Activated gamma-delta T cell treated with anti-CD3 and anti-CD28 coated beads, Interleukin-2, amount 50 U/mL, for 16 hours (primary cell): ENCODE data around the gene TANGO2.

Source experiments
- DNase-seq: peaks from one replicate; pipeline ENCODE4 v3.0.0-alpha.2; 2020; ENCODE audit warnings: low read depth

TANGO2 gene

GRCh38 chr22:19983741-19984140, 37.2 kb upstream of the TANGO2 start:
- no peak for DNase-seq

GRCh38 chr22:19984201-19984753, 36.6 kb upstream of the TANGO2 start:
- DNase-seq: no peak

- DNase-seq: no peak
These were observed 35.8 kb upstream of the TANGO2 start for GRCh38 chr22:19984851-19985811.

DNA sequence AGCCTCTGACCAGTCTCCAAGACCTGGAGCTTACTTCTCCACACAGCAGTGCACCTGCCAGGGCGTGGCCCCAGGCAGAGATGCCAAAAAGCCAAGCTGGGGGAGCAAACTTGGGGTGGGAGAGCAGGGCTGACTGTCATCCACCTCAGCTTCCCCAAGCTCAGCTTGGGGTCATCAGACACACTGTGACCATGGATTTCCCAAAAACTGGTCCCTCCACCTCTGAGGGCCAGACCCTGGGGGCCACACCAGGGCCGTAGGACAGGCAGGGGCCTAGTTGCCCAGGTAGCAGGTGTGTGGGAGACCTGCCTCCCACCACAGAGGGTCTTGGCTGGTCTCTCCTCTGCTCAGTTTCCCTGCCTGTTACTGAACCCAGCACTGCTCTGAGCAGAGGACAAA, 34.9 kb upstream of the TANGO2 start:
- DNase-seq: no peak

DNA sequence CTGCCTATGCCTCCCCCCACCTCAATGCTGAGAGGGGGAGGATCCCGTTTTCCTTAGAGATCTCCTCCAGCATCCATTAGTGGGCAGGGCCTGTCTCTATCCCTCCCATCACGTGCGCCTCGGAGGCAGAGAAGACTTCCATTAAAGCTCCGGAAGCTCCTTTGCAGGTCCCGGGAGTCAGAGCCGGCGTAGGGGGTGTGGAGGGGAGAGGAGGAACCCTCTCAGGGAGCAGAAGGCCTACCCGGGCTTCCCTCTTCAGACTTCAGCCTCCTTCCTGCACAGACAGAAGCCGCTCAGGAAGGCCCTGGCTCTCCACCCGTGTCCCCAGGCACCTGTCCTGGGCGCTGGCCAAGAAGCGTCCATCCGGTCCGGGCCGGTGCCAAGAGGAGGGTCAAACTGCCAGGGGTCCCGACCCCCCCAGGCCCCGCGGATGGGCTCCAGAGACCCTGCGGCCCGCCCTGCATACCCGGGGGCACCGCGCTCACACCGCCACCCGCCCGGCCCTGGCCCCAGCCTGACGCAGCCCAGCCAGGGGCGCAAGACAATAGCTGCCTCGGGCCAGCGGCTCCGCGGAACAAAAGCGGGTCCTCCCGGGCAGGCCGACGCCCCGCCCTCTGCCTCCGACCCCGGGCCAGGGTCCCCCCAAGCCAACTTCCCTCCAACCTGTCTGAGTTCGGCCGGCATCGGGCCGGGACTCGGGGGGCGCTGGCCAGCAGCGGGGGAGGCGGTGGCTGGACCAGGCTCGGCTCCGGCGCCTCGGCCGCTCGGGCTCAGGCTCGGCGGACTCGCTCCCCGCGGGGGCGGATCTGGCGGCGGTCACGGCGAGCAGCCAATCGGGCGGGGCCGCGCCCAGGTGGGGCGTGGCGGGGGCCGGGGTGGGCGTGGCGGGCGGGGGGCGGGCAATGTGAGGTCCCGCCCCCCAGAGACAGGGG, 34.2 kb upstream of the TANGO2 start:
- DNase-seq: peak; percentile 28

DNA sequence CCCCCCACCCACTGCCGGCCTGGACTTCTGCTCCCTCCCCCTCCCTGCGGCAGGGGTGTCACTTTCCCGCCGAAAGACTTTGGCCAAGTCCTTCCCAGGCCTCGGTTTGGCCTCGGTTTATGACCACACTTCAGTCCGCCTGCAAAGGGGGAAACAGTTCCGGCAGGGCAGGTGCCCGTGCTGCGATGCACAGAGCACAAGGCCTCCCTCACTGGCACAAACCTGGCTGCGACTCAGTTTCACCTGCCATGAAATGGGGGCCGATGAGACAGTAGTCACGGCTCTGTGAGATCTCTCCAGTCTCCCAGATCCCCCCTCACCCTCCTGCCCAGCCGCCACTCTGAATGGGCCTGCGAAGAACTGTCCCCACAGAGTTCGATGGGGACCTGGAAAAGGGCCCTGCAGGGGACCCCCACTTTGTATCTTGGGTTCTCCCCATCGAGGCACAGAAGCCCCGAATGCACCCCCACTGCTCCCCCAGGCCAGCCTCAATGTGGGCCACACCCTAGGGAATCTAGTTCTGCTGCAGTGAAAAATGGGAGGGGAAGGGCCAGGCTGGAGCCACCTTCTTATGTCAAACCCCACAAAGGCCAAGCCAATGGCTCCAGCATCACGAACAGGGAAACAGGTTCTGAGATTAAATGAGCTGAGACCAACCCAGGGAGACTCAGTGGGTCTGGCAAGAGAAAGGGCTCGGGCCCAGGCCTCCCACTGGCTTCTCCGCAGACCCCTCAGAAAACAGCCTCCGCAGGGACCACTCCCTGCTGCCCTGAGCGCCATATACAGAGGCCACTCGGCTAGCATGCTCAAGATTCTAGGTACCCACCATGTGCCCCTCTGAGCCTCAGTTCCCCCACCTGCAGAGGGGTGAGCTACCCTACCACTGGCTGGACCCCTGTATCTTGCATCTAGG, 33.3 kb upstream of the TANGO2 start:
- DNase-seq: no peak

GRCh38 chr22:19988331-19988808, 32.5 kb upstream of the TANGO2 start:
- DNase-seq: no peak

GRCh38 chr22:19988965-19989724, 31.8 kb upstream of the TANGO2 start:
- no peak for DNase-seq

DNA sequence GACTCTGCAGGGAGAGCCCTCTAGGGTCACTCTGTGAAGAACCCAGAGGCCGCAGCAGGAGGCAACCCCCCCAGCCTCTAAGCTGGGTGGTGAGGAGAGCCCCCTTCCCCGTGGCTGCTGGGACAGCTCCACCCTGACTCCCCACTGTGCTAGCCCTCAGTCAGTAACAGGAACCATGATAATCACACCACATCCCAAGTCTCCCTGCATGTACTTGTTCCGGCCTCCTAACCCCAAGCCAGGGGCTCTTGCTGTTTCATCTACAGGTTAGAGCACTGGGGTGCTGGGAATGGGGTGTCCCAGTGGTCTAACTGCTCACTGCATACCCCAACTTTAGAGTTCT, 31.2 kb upstream of the TANGO2 start:
- DNase-seq: no peak

DNA sequence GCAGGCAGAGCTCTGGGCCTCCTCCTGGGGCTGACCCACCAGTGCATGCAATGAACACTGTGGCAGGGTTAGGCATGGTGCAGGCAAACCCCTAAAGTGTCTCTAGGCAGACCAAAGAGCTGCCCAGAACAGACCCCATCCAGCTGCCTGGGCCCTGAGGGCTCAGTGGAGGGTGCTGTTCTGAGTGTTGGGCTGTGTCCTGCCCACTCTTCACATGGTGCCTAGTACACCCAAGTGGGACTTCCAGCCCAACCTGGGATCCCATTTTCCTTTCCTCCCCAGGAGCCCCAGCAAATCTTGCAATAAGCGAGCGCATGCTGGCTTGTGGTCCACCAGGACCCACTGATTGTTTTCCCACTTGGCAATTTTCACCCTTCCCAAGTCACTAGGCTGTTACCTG, 30.7 kb upstream of the TANGO2 start:
- no peak for DNase-seq

- DNase-seq: no peak
These were observed 30.1 kb upstream of the TANGO2 start for GRCh38 chr22:19990609-19991394.

GRCh38 chr22:19991395-19991644, 29.6 kb upstream of the TANGO2 start:
- no peak for DNase-seq

DNA sequence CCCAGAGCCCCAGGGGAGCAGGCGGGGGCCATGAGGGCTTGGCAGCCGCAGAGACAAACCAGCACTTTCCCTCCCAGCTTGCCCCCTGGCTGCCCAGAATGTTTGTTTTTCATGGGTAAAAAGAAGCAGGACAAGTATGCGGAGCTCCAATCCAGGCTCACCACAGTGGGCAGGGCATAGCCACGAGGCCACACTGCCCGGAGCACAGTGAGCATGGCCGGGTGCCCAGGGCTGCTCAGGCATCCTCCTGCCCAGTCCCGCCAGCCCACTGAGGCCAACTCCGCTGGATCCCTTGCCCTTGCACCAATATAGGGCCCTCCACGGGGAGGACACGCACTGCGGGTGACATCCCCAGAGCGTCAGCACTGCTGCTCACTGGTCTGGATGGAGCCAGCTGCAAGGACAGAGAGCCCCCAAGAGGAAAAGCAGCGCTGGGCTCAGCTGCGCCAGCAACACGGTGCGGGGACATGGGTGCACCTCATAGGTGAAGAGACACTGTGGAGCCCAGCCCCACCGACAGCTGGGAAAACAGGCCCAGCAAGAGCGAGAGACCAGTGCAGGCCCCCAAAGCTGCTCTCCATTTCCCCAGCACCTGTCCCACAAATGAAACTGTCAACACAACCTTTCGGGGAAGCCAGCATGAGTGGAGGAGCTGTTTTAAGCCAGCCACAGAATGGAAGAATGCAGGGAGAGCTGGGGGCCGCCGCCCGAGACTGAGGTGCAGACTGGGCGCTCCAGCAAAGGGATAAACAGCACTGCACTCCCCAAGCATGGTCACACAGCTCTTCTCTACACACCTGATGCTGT, 29.1 kb upstream of the TANGO2 start:
- DNase-seq: no peak

GRCh38 chr22:19992481-19992911, 28.4 kb upstream of the TANGO2 start:
- DNase-seq: no peak

GRCh38 chr22:19992921-19993355, 28.0 kb upstream of the TANGO2 start:
- no peak for DNase-seq

DNA sequence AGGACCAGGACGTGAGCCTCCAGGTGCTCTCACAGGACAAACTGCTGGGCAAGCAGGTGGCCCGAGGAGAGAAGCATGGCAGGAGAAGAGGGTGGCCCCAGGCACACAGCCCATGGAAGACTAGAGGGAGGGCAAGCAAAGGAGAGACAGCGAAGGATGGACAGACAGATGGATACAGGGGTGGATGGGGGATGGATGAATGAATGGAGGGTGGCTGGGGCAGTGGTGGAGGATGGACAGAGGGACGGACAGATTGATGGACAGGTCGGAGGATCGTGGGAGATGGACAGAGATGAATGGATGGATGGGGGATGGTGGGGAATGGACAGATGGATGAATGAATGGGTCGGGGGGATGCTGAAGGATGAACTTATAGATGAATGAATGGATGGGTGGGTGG, 27.0 kb upstream of the TANGO2 start:
- DNase-seq: no peak

DNA sequence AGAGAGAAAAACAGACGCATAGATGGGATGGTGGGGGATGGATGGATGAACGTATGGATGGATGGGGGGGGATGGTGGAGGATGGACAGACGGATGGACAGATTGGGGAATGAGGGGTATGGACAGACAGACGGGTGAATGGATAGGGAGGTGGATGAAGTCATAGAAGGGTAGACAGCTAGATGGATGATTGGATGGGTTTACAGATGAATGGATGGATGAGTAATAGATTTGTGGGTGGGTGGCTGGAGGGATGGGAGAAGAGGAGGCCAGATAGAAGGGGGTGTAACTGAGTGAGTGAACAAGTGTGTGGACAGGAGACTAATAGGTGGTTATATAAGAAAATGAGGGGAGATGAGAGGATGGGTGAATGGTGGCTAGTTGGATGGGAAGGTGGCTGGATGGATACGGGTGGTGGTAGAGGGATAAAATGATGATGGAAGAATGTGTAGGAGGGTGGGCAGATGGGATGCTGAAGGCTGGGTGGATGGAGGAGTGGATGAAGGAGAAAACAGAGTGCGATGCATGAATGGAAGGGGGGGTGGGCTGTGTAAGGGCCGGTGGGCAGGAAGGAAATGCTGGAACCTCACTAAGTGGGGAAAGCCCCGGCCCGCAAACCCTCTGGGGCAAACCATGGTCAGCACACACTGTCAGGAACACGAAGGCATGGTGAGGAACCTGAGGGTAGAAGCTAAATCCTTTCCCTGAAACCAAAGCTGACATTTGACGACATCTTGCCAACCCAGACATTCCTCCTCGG, 25.9 kb upstream of the TANGO2 start:
- no peak for DNase-seq

- no peak for DNase-seq
These were observed 25.1 kb upstream of the TANGO2 start for GRCh38 chr22:19995611-19996339.
